Naive B cell (primary cell): ENCODE results near the gene ALDH1L1. TPM values are rescaled to one million over a fixed set of nuclear protein-coding genes. Genes with fewer than 3 reads are reported as not detected.

Source experiments
- ATAC-seq, 2 donors: fragments of 150-1000 bp; cut with Tn5 transposase; 2 replicates each; pipeline ENCODE4 v1.10.0; 2021; ENCODE audit warnings: low read depth in 2 of 2, mild to moderate bottlenecking in 2 of 2, moderate library complexity in 2 of 2
- DNase-seq: peaks from one replicate; pipeline ENCODE4 v3.0.0; 2022
- H3K27ac Mint-ChIP-seq, 6 donors: one replicate each; pipeline ENCODE4 v1.8.0; 2020 to 2022; ENCODE audit warnings: mild to moderate bottlenecking in 6 of 6, mixed read lengths in 6 of 6, moderate library complexity in 5 of 6, inconsistent platforms in 2 of 6
- H3K27me3 Mint-ChIP-seq, 3 donors: one replicate each; pipeline ENCODE4 v1.8.0; 2021 to 2022; ENCODE audit warnings: mixed read lengths in 3 of 3, mild to moderate bottlenecking in 1 of 3
- H3K36me3 Mint-ChIP-seq, 2 donors: one replicate each; pipeline ENCODE4 v1.8.0; 2020 to 2022; ENCODE audit warnings: mixed read lengths in 2 of 2, inconsistent platforms in 1 of 2, mild to moderate bottlenecking in 1 of 2
- H3K4me1 Mint-ChIP-seq, 3 donors: one replicate each; pipeline ENCODE4 v1.8.0; 2020 to 2022; ENCODE audit warnings: mixed read lengths in 3 of 3, inconsistent platforms in 1 of 3, mild to moderate bottlenecking in 1 of 3, moderate library complexity in 1 of 3
- H3K4me3 Mint-ChIP-seq, 8 donors: one replicate each; pipeline ENCODE4 v1.8.0; 2020 to 2022; ENCODE audit warnings: mild to moderate bottlenecking in 8 of 8, mixed read lengths in 8 of 8, moderate library complexity in 8 of 8, inconsistent platforms in 2 of 8
- H3K9me3 Mint-ChIP-seq, 7 donors: one replicate each; pipeline ENCODE4 v1.8.0; 2020 to 2022; ENCODE audit warnings: mixed read lengths in 7 of 7, mild to moderate bottlenecking in 5 of 7, inconsistent platforms in 2 of 7, moderate library complexity in 1 of 7
- polyA plus RNA-seq, 6 donors: library from polyadenylated mRNA; unstranded; fragments of 300-500 nt; fragmentation: Illumina TruSeq; gene quantifications; one replicate each; pipeline ENCODE4 v1.2.3, GENCODE V29; 2021; ENCODE audit warnings: low read depth in 6 of 6

Gene ALDH1L1
- polyA plus RNA-seq, 6 donors from 2014 or later = 0.08 TPM; not detected in 5

GRCh38 chr3:126057501-126057819 lies 122.9 kb downstream of the ALDH1L1 start:
- H3K4me3 Mint-ChIP-seq = no peak overlapping the region
- ATAC-seq (no peak), DNase-seq (no peak)
- peaks cover 5 to 9% of the 10 kb centered on the region in 2 donors for H3K36me3 Mint-ChIP-seq
- no peaks in the 10 kb centered on the region for H3K9me3 Mint-ChIP-seq
- peak overlapping the region in 1 of 6 donors; percentile 33 for H3K27ac Mint-ChIP-seq
- no peaks in the 10 kb centered on the region for H3K27me3 Mint-ChIP-seq
- peaks cover 18 to 30% (median 27%) of the 10 kb centered on the region in 3 donors for H3K4me1 Mint-ChIP-seq

- Mint-ChIP-seq H3K4me1 (peaks cover 24 to 35% (median 33%) of the 10 kb centered on the region in 3 donors), H3K27me3 (no peaks in the 10 kb centered on the region)
- ATAC-seq = no peak
Observed at GRCh38 chr3:126056681-126057500, 123.5 kb downstream of the ALDH1L1 start.

GRCh38 chr3:126056088-126056487 lies 124.3 kb downstream of the ALDH1L1 start:
- peaks cover 28 to 42% (median 33%) of the 10 kb centered on the region in 3 donors for H3K4me1 Mint-ChIP-seq
- H3K4me3 Mint-ChIP-seq = no peak overlapping the region
- DNase-seq (no peak), ATAC-seq (no peak)
- H3K36me3 Mint-ChIP-seq = peaks cover 5 to 9% of the 10 kb centered on the region in 2 donors
- H3K9me3 Mint-ChIP-seq = no peaks in the 10 kb centered on the region
- H3K27me3 Mint-ChIP-seq = no peaks in the 10 kb centered on the region
- H3K27ac Mint-ChIP-seq = no peak overlapping the region

More at GRCh38 chr3:126056681-126057500, 123.5 kb downstream of the ALDH1L1 start:
- no peak for DNase-seq
- H3K9me3 Mint-ChIP-seq = no peaks in the 10 kb centered on the region
- H3K36me3 Mint-ChIP-seq = peaks cover 5 to 9% of the 10 kb centered on the region in 2 donors
- H3K4me3 Mint-ChIP-seq = no peak overlapping the region
- peak overlapping the region in 1 of 6 donors; percentile 29 for H3K27ac Mint-ChIP-seq

GRCh38 chr3:126054870-126055269 lies 125.5 kb downstream of the ALDH1L1 start:
- DNase-seq (no peak), ATAC-seq (no peak)
- peak overlapping the region in 2 of 6 donors; percentile 7 to 81 for H3K27ac Mint-ChIP-seq
- H3K9me3 Mint-ChIP-seq = no peaks in the 10 kb centered on the region
- H3K36me3 Mint-ChIP-seq = peaks cover 5 to 14% of the 10 kb centered on the region in 2 donors
- H3K4me3 Mint-ChIP-seq = no peak overlapping the region
- H3K4me1 Mint-ChIP-seq = peaks cover 28 to 42% (median 33%) of the 10 kb centered on the region in 3 donors
- no peaks in the 10 kb centered on the region for H3K27me3 Mint-ChIP-seq

- H3K4me1 Mint-ChIP-seq = peaks cover 28 to 42% (median 33%) of the 10 kb centered on the region in 3 donors
- ATAC-seq (no peak), DNase-seq (no peak)
- H3K27ac Mint-ChIP-seq = peak overlapping the region in 5 of 6 donors; percentile 7 to 85 (median 67)
- peak overlapping the region in 3 of 8 donors; percentile 7 to 72 (median 26) for H3K4me3 Mint-ChIP-seq
- H3K9me3 Mint-ChIP-seq = no peaks in the 10 kb centered on the region
- H3K27me3 Mint-ChIP-seq = no peaks in the 10 kb centered on the region
- peaks cover 4 to 12% of the 10 kb centered on the region in 2 donors for H3K36me3 Mint-ChIP-seq
Observed at GRCh38 chr3:126053949-126054569, 126.3 kb downstream of the ALDH1L1 start.

Other genes with a start within 250 kb of the ALDH1L1 start
- gene ROPN1B, start 211.4 kb downstream of the ALDH1L1 start, polyA plus RNA-seq = under 1 TPM in 1 of 6 donors, not detected in 5; 0.19 TPM
- gene SLC41A3, start 96.5 kb downstream of the ALDH1L1 start, polyA plus RNA-seq = 10 to 100 TPM; 21.4 to 28.7 (median 24.9) TPM
- under 1 TPM in 2 of 6 donors, not detected in 4; 0.09 to 0.24 TPM for gene KLF15, start 176.8 kb upstream of the ALDH1L1 start, polyA plus RNA-seq
- gene CFAP100, start 214.3 kb upstream of the ALDH1L1 start, polyA plus RNA-seq = not detected